Heart left ventricle (tissue), 16 donors: Measurements from ENCODE around the gene NT5C2. TPM values are rescaled to one million over a fixed set of nuclear protein-coding genes. Genes with fewer than 3 reads are reported as not detected.
"Not testable (repeated sequence)": the region's sequence is repeated elsewhere in the genome, so short reads cannot be mapped to it uniquely, and the experiment has no call there.

ENCODE experiments used
- ATAC-seq, 4 donors: fragments of 200-7000 bp; cut with Tn5 transposase; one replicate each; pipeline ENCODE4 v1.9.1; 2020 to 2022; ENCODE audit warnings: moderate library complexity in 4 of 4, mild to moderate bottlenecking in 3 of 4, moderate number of reproducible peaks in 1 of 4
- DNase-seq, 5 donors: peaks; one replicate each; pipeline ENCODE4 v3.0.0-alpha.2; 2020
- H3K27ac ChIP-seq, 12 donors: fragments of 200-600 bp; sonication (generic) in 4 of 12; one replicate each; pipeline versions ENCODE4 v1.5.0 to v1.8.0; 2016 to 2022; ENCODE audit warnings: mild to moderate bottlenecking in 2 of 12
- H3K27me3 ChIP-seq, 9 donors: fragments of 200-600 bp; sonication (generic) in 2 of 9; one replicate each; pipeline versions ENCODE4 v1.5.1 to v1.8.0; 2016 to 2022; ENCODE audit warnings: mild to moderate bottlenecking in 3 of 9
- H3K36me3 ChIP-seq, 9 donors: fragments of 200-600 bp; sonication (generic) in 2 of 9; one replicate each; pipeline versions ENCODE4 v1.5.0 to v1.8.0; 2018 to 2022; ENCODE audit warnings: mild to moderate bottlenecking in 2 of 9
- H3K4me1 ChIP-seq, 12 donors: fragments of 200-600 bp; sonication (generic) in 4 of 12; one replicate each; pipeline versions ENCODE4 v1.5.0 to v1.8.0; 2016 to 2022; ENCODE audit warnings: mild to moderate bottlenecking in 3 of 12
- H3K4me3 ChIP-seq, 12 donors: fragments of 200-600 bp; sonication (generic) in 4 of 12; one replicate each; pipeline versions ENCODE4 v1.5.0 to v1.8.0; 2017 to 2022; ENCODE audit warnings: mild to moderate bottlenecking in 9 of 12, moderate library complexity in 4 of 12
- H3K9me3 ChIP-seq, 12 donors: fragments of 200-600 bp; sonication (generic) in 4 of 12; one replicate each; pipeline versions ENCODE4 v1.5.0 to v1.8.0; 2016 to 2022; ENCODE audit warnings: mild to moderate bottlenecking in 1 of 12
- POLR2A ChIP-seq, 2 donors: fragments of 450-650 bp; IDR thresholded peaks; one replicate each; pipeline ENCODE4 v1.6.1; 2017; ENCODE audit warnings: antibody characterized with exemption in 2 of 2, mild to moderate bottlenecking in 2 of 2, moderate library complexity in 2 of 2
- WGBS, 4 donors: extraction: QIAGEN DNeasy Blood & Tissue Kit in 2 of 4; methylation state at CpG; one replicate each; pipeline versions ENCODE4 v1.1.5 to v1.1.7; 2013 to 2018; 5-methylcytosine and 5-hydroxymethylcytosine counted together
- intact Hi-C, 10 donors: fragments of 100-400 bp; cut with DNase I; formaldehyde crosslinking; loops; one replicate each; pipeline versions ENCODE4 v1.11.1 to v1.14.2; 2022
- polyA plus RNA-seq, 2 donors: library from polyadenylated mRNA; stranded (reverse); fragments of 200-250 nt; gene quantifications; one replicate each; pipeline ENCODE4 v1.2.3, GENCODE V29; 2013
- total RNA-seq, 9 donors: library from RNA; depleted of rRNA in 2 of 9; stranded (reverse); fragments of >200 nt in 2 of 9; fragmentation: NEBNext Ultra II Directional in 3 of 9; extraction: Animal tissue kit (Norgen Biotek cat#: 25700) in 3 of 9; gene quantifications; one replicate each; pipeline versions ENCODE4 v1.1.0 to v1.2.4, GENCODE V29; 2016 to 2023
- TF ChIP-seq, protein P1 (sequence below), 12 donors: fragments of 200-600 bp; sonication (generic) in 4 of 12; IDR thresholded peaks; one replicate each; pipeline versions ENCODE4 v1.5.0 to v1.8.0; 2018 to 2022; ENCODE audit warnings: antibody characterized with exemption in 12 of 12, mild to moderate bottlenecking in 5 of 12
- donor health status: ischemic (EF 13 %, LVEDD 7.1; RV severe dilation, severe dysfunction).
- donor health status: healthy with polysubstance abuse.
- donor health status: DM: no; HTN: yes; CAD: no.
- donor health status: DM: no; HTN: no; CAD: no.
- donor health status: ischemic (EF 25% LVEDD 6.9; RV normal size, moderate dysfunction).
- donor health status: ischemic (EF 25% LVEDD 5.7; RV mildly dilated, moderate dysfunction).
- donor health status: healthy.
- donor health status: DM: yes; HTN: yes; CAD: no.
- donor health status: ischemic (EF 35%, LVEDD 5.7; RV mildly dilated, moderate dysfunction).
- donor health status: nonischemic (EF 11% LVEDD 7.7; RV severe dilation, severe dysfunction).
- donor health status: DM: yes; HTN: yes; CAD: no.
- donor health status: PGD.
- donor health status: ischemic (EF 29% LVEDD 5.4; RV normal size, mild dysfunction).
- donor health status: nonischemic (EF 23%, LVEDD 6.1; RV moderate dilation, normal function).

NT5C2 gene
- total and polyA plus RNA-seq, 11 donors: 26.2 to 70.6 (median 43.6) TPM

DNA sequence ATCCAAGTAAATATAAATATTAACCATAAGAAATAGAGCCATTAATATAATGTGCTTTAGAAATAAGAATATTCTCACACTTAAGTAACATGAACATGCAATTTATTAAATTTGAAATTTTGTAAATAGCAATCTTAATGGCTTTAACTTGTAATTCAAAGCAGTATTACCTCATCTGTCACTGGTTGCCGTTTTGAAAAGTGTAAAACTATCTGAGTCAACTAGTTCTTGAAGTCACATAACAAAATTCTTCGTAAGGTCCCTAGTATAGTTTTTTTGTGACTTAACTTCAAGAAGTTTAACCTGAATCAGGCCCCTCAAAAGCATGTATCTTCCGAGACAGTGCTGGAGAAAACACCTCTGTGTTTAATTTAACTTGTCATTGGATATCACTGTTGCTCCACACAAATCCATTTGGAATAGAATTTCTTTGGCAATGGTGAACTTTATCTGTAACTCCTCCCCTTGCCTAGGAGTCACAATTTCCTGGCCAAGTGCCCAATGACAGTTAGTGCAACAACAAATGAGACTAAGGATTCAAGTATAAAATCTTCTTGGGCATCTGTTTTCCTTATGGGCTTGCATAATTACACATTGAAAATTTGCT is 47.1 kb downstream of the NT5C2 start:
- no peaks in the 10 kb centered on the region for H3K27me3 ChIP-seq
- peak overlapping the region in 8 of 12 donors; percentile 26 to 48 (median 35) for H3K4me3 ChIP-seq
- H3K27ac ChIP-seq: peak overlapping the region; percentile 31 to 77 (median 57)
- peaks cover 0 to 20% (median 4%) of the 10 kb centered on the region in 9 donors for H3K36me3 ChIP-seq
- ATAC-seq: peak; percentile 76 to 88 (median 82)
- intact Hi-C loops: loop anchor here in 4 of 10 donors (2.0 to 10.0 kb wide), 3 partner anchors 46 to 49 kb away; partner anchors contain the start of gene NT5C2 (in 4 of the 4)
- H3K9me3 ChIP-seq: no peaks in the 10 kb centered on the region
- DNase-seq: peak in 4 of 5 donors; percentile 83 to 90 (median 88)
- WGBS, 4 donors: 27 to 43% (median 35%) methylated on average over 3 of the region's 3 CpGs
- TF ChIP-seq, protein P1, sequence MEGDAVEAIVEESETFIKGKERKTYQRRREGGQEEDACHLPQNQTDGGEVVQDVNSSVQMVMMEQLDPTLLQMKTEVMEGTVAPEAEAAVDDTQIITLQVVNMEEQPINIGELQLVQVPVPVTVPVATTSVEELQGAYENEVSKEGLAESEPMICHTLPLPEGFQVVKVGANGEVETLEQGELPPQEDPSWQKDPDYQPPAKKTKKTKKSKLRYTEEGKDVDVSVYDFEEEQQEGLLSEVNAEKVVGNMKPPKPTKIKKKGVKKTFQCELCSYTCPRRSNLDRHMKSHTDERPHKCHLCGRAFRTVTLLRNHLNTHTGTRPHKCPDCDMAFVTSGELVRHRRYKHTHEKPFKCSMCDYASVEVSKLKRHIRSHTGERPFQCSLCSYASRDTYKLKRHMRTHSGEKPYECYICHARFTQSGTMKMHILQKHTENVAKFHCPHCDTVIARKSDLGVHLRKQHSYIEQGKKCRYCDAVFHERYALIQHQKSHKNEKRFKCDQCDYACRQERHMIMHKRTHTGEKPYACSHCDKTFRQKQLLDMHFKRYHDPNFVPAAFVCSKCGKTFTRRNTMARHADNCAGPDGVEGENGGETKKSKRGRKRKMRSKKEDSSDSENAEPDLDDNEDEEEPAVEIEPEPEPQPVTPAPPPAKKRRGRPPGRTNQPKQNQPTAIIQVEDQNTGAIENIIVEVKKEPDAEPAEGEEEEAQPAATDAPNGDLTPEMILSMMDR (IDR thresholded peaks at IDR 0.05): no peak
- TF ChIP-seq POLR2A (IDR thresholded peaks at IDR 0.05): no peak
- H3K4me1 ChIP-seq: peaks cover 0 to 56% (median 28%) of the 10 kb centered on the region in 12 donors

DNA sequence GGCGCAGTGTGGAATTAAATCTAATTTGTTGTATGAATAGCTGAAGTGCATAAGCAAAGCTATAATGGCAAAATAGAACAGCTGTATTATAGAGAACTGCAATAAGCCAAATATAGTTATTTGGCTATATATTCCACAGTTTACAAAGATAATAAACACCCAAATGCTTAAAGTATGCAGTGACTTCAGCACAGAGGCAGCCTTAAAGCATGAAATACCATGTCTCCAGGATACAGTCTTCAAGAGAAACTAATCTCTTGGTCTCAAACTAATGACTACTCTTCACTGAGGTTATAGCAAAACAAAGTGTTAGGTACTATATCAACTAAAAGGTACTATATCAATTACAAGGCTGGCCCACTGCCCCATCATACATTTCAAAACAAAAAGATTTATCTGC is 48.0 kb downstream of the NT5C2 start:
- intact Hi-C loops: loop anchor here in 3 of 10 donors (5.0 to 10.0 kb wide), 2 partner anchors 47 to 50 kb away; partner anchors contain the start of gene NT5C2 (in 3 of the 3)
- peak in 3 of 4 donors; percentile 7 to 16 (median 8) for ATAC-seq
- no peak for DNase-seq

DNA sequence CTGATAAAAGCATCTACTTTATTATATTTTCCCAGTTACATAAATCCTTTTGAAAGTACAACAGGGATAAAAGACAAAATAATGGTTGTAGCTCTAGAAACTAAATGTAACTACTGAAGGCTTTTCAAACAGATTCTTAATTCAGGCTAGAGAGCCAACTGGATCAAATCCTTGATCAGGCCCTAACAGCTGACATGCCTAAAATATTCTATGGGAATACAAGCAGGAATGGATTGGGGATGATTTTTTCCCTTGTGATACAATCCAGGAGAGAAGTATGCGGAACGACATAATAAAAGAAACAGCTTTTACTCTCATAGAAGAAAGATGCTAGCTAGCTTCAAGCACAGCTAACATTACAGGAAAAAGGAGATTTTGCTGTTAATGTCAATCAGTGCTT is 49.0 kb downstream of the NT5C2 start:
- no peaks in the 10 kb centered on the region for H3K9me3 ChIP-seq
- no peak for DNase-seq
- H3K4me3 ChIP-seq: peak overlapping the region in 5 of 12 donors; percentile 26 to 48 (median 35)
- ATAC-seq: no peak
- H3K27ac ChIP-seq: peak overlapping the region in 8 of 12 donors; percentile 40 to 76 (median 61)
- H3K4me1 ChIP-seq: peaks cover 0 to 43% (median 26%) of the 10 kb centered on the region in 12 donors
- no peak for TF ChIP-seq POLR2A (IDR thresholded peaks at IDR 0.05)
- TF ChIP-seq, protein P1 (IDR thresholded peaks at IDR 0.05): no peak
- H3K36me3 ChIP-seq: peaks cover 0 to 33% (median 21%) of the 10 kb centered on the region in 9 donors
- H3K27me3 ChIP-seq: no peaks in the 10 kb centered on the region
- WGBS, 4 donors: 37 to 57% (median 52%) methylated on average over 2 of the region's 2 CpGs
- intact Hi-C loops: loop anchor here in 1 of 10 donors (10.0 kb wide), 1 partner anchor 51 kb away; the partner anchor contains the start of gene NT5C2

More for the DNA sequence above, 48.0 kb downstream of the NT5C2 start:
- Histone ChIP-seq H3K27me3 (no peaks in the 10 kb centered on the region), H3K9me3 (no peaks in the 10 kb centered on the region), H3K4me3 (peak overlapping the region in 9 of 12 donors; percentile 7 to 48 (median 35)), H3K4me1 (peaks cover 0 to 51% (median 28%) of the 10 kb centered on the region in 12 donors), H3K36me3 (peaks cover 0 to 23% (median 11%) of the 10 kb centered on the region in 9 donors), H3K27ac (peak overlapping the region in 11 of 12 donors; percentile 31 to 76 (median 56))
- TF ChIP-seq, protein P1 (IDR thresholded peaks at IDR 0.05): no peak
- no peak for TF ChIP-seq POLR2A (IDR thresholded peaks at IDR 0.05)
- 80 to 91% (median 84%) methylated on average over 1 of the region's 1 CpG for WGBS, 4 donors

DNA sequence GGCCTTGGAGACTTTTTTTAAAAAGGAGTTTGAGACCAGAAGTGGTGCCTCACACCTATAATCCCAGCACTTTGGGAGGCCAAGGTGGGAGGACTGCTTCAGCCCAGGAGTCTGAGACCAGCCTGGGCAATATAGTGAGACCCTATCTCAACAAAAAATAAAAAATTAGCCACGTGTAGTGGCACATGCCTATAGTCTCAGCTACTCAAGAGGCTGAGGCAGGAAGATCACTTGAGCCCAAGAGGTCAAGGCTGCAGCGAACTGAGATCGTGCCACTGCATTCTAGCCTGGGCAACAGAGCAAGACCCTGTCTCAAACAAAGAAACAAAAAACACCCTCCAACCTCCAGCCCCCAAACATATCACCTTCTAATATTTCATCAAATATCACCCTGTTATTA is 49.4 kb downstream of the NT5C2 start:
- H3K4me3 ChIP-seq, DNase-seq, H3K27me3 ChIP-seq, ATAC-seq, H3K9me3 ChIP-seq: not testable (repeated sequence)
- peaks cover 0 to 42% (median 26%) of the 10 kb centered on the region in 12 donors for H3K4me1 ChIP-seq
- WGBS, 4 donors: 80 to 87% (median 83%) methylated on average over 3 of the region's 3 CpGs
- peaks cover 0 to 37% (median 25%) of the 10 kb centered on the region in 9 donors for H3K36me3 ChIP-seq
- peak overlapping the region in 3 of 12 donors; percentile 3 to 69 (median 69) for H3K27ac ChIP-seq
- intact Hi-C loops: loop anchor here in 1 of 10 donors (10.0 kb wide), 1 partner anchor 51 kb away; the partner anchor contains the start of gene NT5C2
